Uterus (tissue), 2 donors: Measurements from ENCODE around the gene ITGA2B.

Source experiments
- POLR2A ChIP-seq, 2 donors: fragments of 450-650 bp; IDR thresholded peaks; one replicate each; pipeline ENCODE4 v1.6.1; 2016; ENCODE audit warnings: antibody characterized with exemption in 2 of 2, mild to moderate bottlenecking in 1 of 2, moderate library complexity in 1 of 2
- TF ChIP-seq, protein P1 (sequence below), 4 experiments: fragments of 200-600 bp in 2 of 4; fragments of 450-650 bp in 2 of 4; sonication (generic) in 2 of 4; IDR thresholded peaks; one replicate each; pipeline ENCODE4 v1.5.1; 2016 to 2019; ENCODE audit warnings: antibody characterized with exemption in 4 of 4, mild to moderate bottlenecking in 2 of 4, moderate library complexity in 1 of 4

DNA sequence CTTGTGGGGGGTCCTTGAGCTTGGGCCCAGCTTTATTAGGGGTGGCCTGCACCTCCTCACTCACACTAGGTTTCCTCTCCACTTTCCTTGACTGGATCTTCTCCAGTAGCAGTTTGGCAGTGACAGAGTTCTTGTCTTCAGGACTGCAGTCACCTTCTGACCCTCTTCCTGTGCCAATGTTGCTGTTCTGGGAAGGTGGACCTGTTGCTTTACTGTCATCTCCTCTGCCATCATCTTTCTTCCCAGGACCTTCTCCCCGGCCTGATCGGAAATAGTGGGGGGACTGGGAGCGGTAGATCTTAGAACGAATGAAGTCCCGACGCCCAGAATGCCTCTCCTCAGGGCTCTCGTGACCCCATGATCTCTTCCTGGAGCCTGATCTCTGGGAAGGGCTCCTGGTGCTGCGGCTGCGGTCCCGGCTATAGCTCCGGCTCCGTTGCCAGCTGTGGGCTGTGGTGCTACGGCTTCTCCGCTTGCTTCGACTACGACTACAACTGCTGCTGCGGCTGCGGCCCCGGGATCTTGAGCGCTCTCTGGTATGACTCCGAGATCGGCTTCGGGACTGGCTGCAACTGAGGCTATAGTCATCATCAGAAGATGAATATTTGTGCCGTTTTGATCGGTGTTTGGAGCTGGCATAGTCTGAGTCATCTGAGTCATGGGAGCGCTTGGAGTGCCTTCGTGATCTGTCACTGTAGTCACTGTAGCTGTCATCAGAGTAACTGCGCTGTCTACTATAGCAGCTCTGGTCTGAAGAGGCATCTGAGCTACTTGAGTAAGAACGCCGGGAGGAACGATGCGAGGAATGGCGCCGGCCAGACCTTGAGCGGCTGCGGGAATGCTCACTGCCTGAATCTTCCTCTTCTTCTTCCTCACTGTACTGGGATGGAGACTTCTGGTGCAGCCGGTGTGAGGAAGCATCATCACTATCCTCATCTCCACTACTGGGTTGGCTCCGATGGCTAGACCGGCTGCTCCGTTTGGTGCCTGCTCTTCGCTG is 9.5 kb upstream of the ITGA2B start:
- TF ChIP-seq, protein P1, sequence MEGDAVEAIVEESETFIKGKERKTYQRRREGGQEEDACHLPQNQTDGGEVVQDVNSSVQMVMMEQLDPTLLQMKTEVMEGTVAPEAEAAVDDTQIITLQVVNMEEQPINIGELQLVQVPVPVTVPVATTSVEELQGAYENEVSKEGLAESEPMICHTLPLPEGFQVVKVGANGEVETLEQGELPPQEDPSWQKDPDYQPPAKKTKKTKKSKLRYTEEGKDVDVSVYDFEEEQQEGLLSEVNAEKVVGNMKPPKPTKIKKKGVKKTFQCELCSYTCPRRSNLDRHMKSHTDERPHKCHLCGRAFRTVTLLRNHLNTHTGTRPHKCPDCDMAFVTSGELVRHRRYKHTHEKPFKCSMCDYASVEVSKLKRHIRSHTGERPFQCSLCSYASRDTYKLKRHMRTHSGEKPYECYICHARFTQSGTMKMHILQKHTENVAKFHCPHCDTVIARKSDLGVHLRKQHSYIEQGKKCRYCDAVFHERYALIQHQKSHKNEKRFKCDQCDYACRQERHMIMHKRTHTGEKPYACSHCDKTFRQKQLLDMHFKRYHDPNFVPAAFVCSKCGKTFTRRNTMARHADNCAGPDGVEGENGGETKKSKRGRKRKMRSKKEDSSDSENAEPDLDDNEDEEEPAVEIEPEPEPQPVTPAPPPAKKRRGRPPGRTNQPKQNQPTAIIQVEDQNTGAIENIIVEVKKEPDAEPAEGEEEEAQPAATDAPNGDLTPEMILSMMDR (IDR thresholded peaks at IDR 0.05), result no peak
- TF ChIP-seq POLR2A (IDR thresholded peaks at IDR 0.05), result no peak
